Right kidney (tissue), 1 donor: ENCODE results near the gene IMMP1L.

Experiments used
- DNase-seq: peaks from one replicate; pipeline ENCODE4 v3.0.0-alpha.2; 2016

The IMMP1L gene

DNA sequence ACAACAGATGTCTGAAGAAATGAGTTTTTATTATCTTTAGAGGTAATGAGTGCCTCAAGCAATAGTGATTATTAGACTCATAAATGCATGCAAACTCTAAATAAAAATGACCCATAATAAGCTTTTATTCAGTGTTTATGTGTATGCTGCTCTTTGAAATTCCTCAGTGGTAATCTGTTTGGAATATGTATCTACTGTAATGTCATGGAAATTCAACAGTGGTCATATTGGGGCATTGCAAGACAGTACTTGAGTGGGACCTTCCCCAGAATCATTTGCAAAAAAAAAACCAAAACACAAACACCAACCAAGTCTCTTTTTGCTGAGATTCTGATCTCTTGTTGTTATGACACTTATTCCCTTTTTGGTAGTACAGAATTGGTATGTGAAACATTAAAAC is 104.8 kb downstream of the IMMP1L start:
- no peak for DNase-seq

DNA sequence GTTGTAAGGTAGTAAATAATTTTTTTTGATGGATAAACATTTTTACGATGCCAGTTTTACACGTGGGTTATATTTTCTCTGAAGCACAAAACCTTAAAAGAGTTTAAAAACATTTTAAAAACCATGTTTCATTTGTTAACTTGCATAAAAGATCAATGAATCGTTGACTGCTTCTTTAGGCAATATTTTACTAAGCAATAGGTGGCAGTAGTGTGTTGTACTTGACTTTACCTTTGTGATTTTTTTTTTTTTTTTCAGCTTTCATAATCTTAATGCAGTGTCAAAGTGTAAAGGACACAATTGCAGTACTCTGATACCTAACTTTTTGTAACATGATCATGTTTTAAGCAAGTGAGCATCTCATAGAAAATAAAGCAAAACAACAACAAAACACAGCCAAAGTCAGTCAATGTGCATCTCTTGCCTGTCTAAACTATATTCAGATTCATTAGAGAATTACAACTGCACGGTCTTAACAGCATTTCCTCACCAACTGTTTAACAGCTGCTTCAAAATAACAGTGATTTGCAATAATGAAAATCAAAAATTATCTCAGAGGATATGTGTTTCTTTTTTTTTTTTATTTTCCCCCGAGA is 112.1 kb downstream of the IMMP1L start:
- DNase-seq = no peak

DNA sequence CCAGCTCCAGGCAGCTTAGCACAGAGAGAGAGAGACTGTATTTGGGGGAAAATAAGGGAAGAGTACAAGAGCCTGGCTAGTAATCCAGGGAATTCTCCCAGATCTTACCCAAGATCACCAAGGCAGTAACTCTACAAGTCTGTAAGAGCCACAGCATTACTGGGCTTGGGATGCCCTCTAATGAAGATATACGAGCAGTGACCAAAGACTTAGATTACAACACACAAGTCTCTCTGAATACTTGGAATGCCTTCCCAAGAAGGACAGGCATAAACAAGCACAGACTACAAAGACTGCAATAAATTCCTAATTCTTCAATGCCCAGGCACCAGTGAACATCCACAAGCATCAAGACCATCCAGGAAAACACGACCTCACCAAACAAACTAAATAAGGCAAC is 122.0 kb downstream of the IMMP1L start:
- DNase-seq = no peak

DNA sequence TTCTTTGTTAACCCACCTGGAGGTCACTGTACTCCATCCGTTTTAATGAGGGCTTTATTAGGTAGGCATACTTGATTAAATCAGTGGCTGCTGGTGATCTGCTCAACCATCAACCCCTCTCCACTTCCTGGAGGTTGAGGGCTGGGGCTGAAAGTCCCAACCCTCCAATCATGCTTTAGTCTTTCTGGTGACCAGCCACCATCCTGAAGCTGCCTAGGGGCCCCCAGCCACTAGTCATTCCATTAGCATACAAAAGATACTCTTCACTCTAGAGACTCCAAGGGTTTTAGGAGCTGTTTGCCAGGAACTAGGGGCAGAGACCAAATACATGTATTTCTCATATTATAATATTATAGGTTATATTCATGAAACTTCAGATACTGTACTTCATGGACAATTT is 126.3 kb downstream of the IMMP1L start:
- no peak for DNase-seq
